ENCODE measurements around the gene HBA2.
"Not testable (repeated sequence)": the region's sequence is repeated elsewhere in the genome, so short reads cannot be mapped to it uniquely, and the experiment has no call there.

The HBA2 gene

DNA sequence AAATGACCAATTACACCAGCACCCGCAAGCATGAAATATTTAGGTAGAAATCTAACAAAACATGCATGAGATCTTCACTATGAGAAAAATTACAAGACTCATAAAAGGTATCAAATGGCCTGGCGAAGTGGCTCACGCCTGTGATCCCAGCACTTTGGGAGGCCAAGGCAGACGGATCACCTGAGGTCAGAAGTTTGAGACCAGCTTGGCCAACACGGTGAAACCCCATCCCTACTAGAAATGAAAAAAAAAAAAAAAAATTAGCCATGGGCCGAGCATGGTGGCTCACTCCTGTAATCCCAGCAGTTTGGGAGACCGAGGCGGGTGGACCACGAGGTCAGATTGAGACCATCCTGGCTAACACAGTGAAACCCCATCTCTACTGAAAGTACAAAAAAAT lies 31.4 kb downstream of the HBA2 start:
- DNase-seq, result not testable (repeated sequence)

DNA sequence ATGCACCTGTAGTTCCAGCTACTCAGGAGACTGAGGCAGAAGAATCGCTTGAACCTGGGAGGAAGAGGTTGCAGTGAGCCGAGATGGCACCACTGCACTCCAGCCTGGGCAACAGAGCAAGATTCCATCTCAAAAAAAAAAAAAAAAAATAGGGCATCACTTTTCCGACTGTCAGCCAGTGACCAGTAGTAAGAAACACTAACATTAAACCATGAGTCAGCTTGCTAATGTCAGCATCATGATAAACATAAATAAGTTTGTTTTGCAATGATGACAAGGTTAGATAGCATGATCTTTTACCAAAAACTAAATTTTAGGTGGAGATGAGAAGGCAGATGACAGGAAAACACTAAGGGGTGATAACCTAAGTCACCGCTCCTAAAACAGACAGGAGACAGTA lies 36.7 kb downstream of the HBA2 start:
- not testable (repeated sequence) for DNase-seq

DNA sequence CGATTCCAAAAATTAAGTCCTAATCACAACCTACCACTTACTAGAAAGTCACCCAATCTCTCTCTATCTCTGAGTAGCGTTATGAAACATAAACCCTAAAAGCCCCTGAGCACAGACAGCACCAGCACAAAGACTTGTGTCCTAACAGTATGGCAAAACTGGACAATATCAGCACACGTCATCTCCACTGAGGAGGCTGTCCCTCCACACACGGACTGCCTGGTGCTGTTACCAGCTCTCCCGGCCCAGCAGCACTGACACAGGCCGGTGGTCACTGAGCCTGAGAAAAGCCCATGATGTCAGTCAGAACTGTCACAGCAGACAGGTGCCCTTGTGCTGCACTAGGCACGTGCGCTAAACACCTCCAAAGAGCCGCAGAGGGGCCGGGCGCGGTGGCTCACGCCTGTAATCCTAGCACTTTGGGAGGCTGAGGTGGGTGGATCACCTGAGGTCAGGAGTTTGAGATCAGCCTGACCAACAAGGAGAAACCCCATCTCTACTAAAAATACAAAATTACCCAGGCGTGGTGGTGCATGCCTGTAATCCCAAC lies 39.0 kb downstream of the HBA2 start:
- not testable (repeated sequence) for DNase-seq

DNA sequence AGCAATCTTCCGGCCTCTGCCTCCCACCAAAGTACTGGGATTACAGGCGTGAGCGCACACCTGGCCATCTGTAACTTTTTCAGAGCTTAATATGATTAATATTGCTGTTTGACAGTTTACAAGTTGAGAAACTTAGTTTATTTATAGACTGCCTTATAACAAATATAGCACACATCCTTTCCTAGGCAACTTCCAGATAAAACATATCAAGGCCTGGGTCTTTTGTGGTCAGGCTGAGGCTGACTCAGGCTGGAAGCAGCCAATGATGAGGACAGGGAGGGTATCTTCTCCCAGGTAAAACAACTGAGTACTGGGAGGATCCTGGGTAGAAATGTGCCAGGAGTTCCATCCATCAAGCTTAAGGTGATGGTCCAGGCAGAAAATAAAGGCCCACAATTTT lies 40.3 kb downstream of the HBA2 start:
- DNase-seq, result no peak

DNA sequence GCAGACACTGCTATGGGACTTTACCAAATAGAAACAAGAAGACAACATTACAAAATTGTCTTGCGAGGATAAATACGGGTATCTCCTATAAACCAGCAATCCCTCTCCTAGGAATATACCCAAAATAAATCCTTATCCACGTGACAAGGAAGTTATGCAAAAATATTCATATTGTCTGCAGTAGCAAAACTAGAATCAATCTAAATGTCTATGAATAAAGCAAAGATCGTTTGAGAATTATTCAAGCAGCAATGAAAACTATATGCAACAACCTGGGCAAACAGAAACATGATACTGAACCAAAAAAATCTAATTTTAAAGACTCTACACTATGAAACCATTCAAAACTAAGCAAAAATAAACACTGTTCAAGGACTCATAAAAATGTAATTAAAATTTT lies 47.3 kb downstream of the HBA2 start:
- no peak for DNase-seq
